ENCODE results near the gene ECM1.

DNA sequence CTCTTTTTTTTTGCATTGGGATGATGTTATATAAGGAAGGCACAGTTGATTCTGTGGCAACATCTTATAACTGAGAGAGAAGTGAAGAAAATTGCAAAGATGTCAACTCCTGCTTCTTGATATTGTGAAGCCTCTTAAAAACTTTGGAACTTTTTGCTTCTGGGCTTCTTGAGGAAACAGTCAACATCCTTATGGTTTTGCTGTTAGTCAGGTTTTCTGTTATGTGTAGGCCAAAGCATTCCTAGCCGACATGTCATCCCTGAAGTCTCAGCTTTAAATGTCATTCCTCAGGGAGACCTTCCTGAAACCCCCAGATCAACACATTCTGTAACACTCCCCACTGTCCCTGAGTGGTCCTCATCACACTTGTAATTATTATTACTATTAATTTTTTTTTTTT lies 20.3 kb downstream of the ECM1 start:
- TF ChIP-seq POLR2A (IDR thresholded peaks at IDR 0.05; ENCODE audit: control extremely low read depth in 1 of 2, low read depth in 2 of 2, low read length in 2 of 2) (no peak), SP1 (IDR thresholded peaks at IDR 0.05; ENCODE audit: low read depth, low read length) (no peak), ZNF274 (IDR thresholded peaks at IDR 0.05; ENCODE audit: borderline replicate concordance, extremely low read depth, low read length) (no peak), GTF2F1 (IDR thresholded peaks at IDR 0.05; ENCODE audit: borderline replicate concordance, low read depth, low read length) (no peak), EZH2 (IDR thresholded peaks at IDR 0.05; ENCODE audit: low read depth, low read length, severe bottlenecking) (no peak), SP2 (IDR thresholded peaks at IDR 0.05; ENCODE audit: low read length) (no peak), MAFK (IDR thresholded peaks at IDR 0.05; ENCODE audit: low read depth, low read length) (no peak)
